Testis (tissue), 3 donors: ENCODE measurements around the gene TAS1R1. TPM values are rescaled to one million over a fixed set of nuclear protein-coding genes. Genes with fewer than 3 reads are reported as not detected.

Source experiments
- DNase-seq: peaks from one replicate; pipeline ENCODE4 v3.0.0-alpha.2; 2019
- H3K27ac ChIP-seq, 2 donors: fragments of 200-600 bp; sonication (generic); one replicate each; pipeline ENCODE4 v1.5.1; 2019
- H3K27me3 ChIP-seq: fragments of 200-600 bp; sonication (generic); one replicate; pipeline ENCODE4 v1.5.1; 2019
- H3K36me3 ChIP-seq: fragments of 200-600 bp; sonication (generic); one replicate; pipeline ENCODE4 v1.5.1; 2017; ENCODE audit warnings: low read depth; ENCODE audit errors: missing control alignments
- H3K4me1 ChIP-seq: fragments of 200-600 bp; sonication (generic); one replicate; pipeline ENCODE4 v1.5.1; 2019
- H3K4me3 ChIP-seq, 2 donors: fragments of 200-600 bp; sonication (generic); one replicate each; pipeline ENCODE4 v1.5.1; 2017 to 2019
- H3K9me3 ChIP-seq: fragments of 200-600 bp; sonication (generic); one replicate; pipeline ENCODE4 v1.5.1; 2017
- CTCF ChIP-seq, 3 experiments: fragments of 450-650 bp in 2 of 3; fragments of 200-600 bp in 1 of 3; sonication (generic) in 1 of 3; IDR thresholded peaks; one replicate each; pipeline ENCODE4 v1.5.1; 2016 to 2019; ENCODE audit warnings: antibody characterized with exemption in 3 of 3, mild to moderate bottlenecking in 2 of 3, moderate library complexity in 1 of 3
- POLR2A ChIP-seq: fragments of 450-650 bp; IDR thresholded peaks from one replicate; pipeline ENCODE4 v1.6.1; 2017; ENCODE audit warnings: antibody characterized with exemption, mild to moderate bottlenecking, moderate library complexity
- WGBS, 2 donors: methylation state at CpG; one replicate each; pipeline ENCODE4 v1.1.5; 2018; 5-methylcytosine and 5-hydroxymethylcytosine counted together
- intact Hi-C: fragments of 100-400 bp; cut with DNase I; formaldehyde crosslinking; loops from one replicate; pipeline ENCODE4 v1.15.1; 2023; ENCODE audit warnings: low total_unique reads
- polyA plus RNA-seq: library from polyadenylated mRNA; stranded (reverse); fragments of 350-450 nt; fragmentation: Illumina TruSeq; extraction: RNeasy Lipid Tissue Mini Kit (QIAGEN cat#74804); gene quantifications from one replicate; pipeline ENCODE4 v1.2.3, GENCODE V29; 2014; ENCODE audit warnings: low read depth, low replicate concordance; ENCODE audit not compliant: insufficient read depth
- total RNA-seq, 2 donors: library from RNA; depleted of rRNA; stranded (reverse); fragments of >200 nt; gene quantifications; one replicate each; pipeline ENCODE4 v1.2.3, GENCODE V29; 2016

Gene TAS1R1
- total and polyA plus RNA-seq, 3 donors from 2014 or later = 5.1 to 5.6 (median 5.3) TPM

- H3K27me3 ChIP-seq = no peaks in the 10 kb centered on the region
- TF ChIP-seq CTCF (IDR thresholded peaks at IDR 0.05) = no peak
- no peak for TF ChIP-seq POLR2A
- DNase-seq = no peak
- H3K4me3 ChIP-seq = no peak overlapping the region
- peaks cover 30% of the 10 kb centered on the region for H3K4me1 ChIP-seq
- H3K27ac ChIP-seq = no peak overlapping the region
- whole genome bisulfite sequencing, 2 donors = 84 to 91% methylated on average over 4 of the region's 4 CpGs
- intact Hi-C loops = no loop called here
- H3K36me3 ChIP-seq = no peaks in the 10 kb centered on the region
- no peaks in the 10 kb centered on the region for H3K9me3 ChIP-seq
Measured at GRCh38 chr1:6619045-6619444, 63.9 kb downstream of the TAS1R1 start.

- intact Hi-C loops = no loop called here
- DNase-seq = no peak
- Histone ChIP-seq H3K9me3 (no peaks in the 10 kb centered on the region), H3K4me3 (no peak overlapping the region), H3K36me3 (no peaks in the 10 kb centered on the region), H3K27me3 (no peaks in the 10 kb centered on the region), H3K27ac (no peak overlapping the region), H3K4me1 (peaks cover 39% of the 10 kb centered on the region)
- TF ChIP-seq POLR2A (no peak), CTCF (IDR thresholded peaks at IDR 0.05) (no peak)
- 87 to 90% methylated on average over 33 to 41 of the region's 41 CpGs for WGBS, 2 donors
Measured at GRCh38 chr1:6621429-6622391, 66.6 kb downstream of the TAS1R1 start.

GRCh38 chr1:6622396-6623152 lies 67.5 kb downstream of the TAS1R1 start:
- Histone ChIP-seq H3K4me1 (peaks cover 31% of the 10 kb centered on the region), H3K36me3 (no peaks in the 10 kb centered on the region), H3K27me3 (no peaks in the 10 kb centered on the region), H3K4me3 (no peak overlapping the region), H3K9me3 (no peaks in the 10 kb centered on the region), H3K27ac (peak overlapping the region; percentile 3 to 10)
- intact Hi-C loops = no loop called here
- no peak for DNase-seq
- TF ChIP-seq POLR2A (no peak), CTCF (IDR thresholded peaks at IDR 0.05) (no peak)
- WGBS, 2 donors = 74 to 89% methylated on average over 10 of the region's 10 CpGs

GRCh38 chr1:6623269-6623965 lies 68.3 kb downstream of the TAS1R1 start:
- no peaks in the 10 kb centered on the region for H3K36me3 ChIP-seq
- no peaks in the 10 kb centered on the region for H3K27me3 ChIP-seq
- intact Hi-C loops = no loop called here
- peak overlapping the region; percentile 3 to 10 for H3K27ac ChIP-seq
- DNase-seq = no peak
- peaks cover 25% of the 10 kb centered on the region for H3K4me1 ChIP-seq
- TF ChIP-seq POLR2A = no peak
- no peak for TF ChIP-seq CTCF (IDR thresholded peaks at IDR 0.05)
- H3K4me3 ChIP-seq = no peak overlapping the region
- no peaks in the 10 kb centered on the region for H3K9me3 ChIP-seq
- 60 to 61% methylated on average over 14 of the region's 14 CpGs for WGBS, 2 donors
